T-helper 22 cell (primary cell): Measurements from ENCODE around the gene IPCEF1.
A peak's percentile ranks its signal among the peaks of the same experiment; 100 is the strongest.

ENCODE experiments used
- DNase-seq: peaks from one replicate; pipeline ENCODE4 v3.0.0-alpha.2; 2020; ENCODE audit warnings: low read depth

IPCEF1 gene

DNA sequence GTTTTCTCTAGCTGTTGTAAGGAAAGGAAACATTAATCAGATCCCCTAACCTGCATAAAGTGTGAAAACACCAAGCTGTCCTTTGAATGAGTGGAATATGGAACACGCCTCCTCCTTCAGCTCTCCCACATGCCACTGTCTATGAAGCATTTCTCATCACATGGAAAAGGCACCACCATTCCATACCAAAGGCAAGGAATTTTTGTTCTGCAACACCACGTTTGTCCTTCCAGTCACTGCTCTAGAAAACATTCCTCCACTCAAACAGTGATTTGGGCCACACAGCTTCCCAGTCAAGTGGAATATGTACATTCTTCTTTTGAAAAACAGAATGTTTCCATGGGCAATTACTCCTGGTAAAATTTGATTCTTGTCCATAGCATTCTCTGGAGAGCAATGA lies 197.5 kb downstream of the IPCEF1 start:
- no peak for DNase-seq

DNA sequence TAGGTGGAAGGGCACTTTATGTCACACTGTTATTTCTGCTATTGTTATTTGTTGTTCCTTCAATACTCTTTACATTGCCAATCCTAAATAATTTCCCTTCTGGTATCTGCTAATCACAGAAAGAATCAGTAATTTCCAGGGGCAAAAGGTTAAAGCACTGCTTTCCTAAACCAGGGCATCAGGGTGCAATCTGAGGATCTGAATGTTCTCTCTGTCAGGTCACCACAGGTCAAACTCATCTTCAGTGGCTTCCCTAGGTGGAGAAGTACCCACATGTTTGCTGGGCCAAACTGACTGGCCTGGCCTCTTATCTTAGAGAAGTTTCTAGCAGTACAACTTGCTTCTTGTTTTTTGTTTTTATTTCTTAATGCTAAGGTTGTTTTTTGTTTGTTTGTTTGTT lies 198.9 kb downstream of the IPCEF1 start:
- no peak for DNase-seq

DNA sequence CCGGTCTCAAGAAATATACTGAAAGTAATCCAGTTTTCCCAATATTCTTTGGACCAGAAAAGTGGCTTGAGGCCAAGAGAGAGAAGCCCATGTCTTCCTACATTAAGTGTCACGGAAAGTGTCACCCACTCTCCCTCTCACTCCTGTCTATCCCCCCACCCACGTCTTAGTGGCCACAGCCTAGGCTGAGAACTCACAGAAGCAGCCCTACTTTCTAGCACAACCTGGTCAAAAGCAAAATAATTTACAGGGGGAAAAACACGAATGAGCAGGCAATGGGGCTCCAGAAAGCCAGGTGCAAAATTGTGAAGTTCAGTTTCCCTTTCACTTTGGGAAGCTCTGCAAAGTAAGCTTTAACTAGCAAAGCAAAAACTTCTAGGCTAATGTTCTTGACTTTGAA lies 199.5 kb downstream of the IPCEF1 start:
- DNase-seq: no peak

DNA sequence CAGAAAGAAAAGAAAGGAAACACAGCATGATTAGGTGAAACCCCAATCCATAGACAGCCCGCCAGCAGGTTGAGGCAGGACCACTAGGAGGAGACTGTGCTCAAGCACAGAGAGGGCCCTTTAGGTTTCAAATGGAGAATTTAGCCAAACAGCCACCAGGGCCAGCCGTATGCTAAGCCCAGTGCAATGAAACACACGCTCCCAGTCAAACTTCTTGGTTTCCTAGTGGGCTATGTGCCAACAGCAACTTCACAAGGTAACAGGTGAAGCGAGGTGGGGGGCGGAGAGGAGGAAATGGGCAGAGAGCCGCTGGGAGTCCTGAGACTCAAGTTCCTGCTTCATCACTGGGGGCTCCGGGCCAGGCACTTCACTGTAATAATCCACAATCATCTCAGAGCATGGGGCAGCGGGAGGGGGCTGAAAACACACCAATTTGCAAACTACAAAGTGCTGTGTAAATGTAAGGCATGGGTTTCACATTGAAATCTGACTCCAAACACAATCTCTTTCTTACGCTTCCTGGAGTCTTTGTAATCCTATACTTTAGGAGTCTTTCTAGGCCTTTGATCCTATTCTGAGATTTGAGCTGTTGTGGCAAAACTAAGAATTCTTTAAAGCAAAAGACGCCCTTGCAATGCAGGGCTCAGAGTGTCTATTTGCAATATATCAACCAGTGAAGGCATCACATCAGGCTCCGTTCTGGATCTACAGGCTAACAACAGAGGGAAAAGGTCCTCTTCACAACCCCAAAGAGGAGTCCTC lies 200.3 kb downstream of the IPCEF1 start:
- DNase-seq: peak; percentile 8

DNA sequence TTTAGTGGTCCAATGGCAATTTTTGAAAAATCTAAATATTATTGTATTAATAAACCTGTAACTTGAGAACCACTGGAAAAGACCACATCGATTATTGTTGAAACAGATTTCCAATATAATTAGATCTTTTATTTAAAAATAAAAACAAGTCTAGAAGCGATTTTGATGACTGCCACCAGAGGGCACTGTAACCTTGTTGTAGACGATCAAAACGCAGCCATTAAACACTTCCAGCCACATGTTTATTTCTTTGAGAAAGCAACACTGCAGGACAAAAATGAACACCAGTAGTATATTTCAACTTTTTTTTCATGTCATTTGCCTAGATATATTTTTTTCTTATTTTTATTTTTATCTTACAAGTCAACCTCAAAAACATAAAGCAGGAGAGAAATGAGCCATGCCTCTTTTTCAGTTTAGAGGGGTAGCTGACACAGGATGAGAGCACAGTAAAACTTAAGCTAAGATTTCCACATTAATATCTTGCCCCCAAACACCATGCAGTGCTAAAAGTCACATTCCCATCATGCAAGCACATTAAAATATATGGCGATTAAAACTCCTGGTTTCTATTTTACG lies 202.1 kb downstream of the IPCEF1 start:
- peak; percentile 16 for DNase-seq

DNA sequence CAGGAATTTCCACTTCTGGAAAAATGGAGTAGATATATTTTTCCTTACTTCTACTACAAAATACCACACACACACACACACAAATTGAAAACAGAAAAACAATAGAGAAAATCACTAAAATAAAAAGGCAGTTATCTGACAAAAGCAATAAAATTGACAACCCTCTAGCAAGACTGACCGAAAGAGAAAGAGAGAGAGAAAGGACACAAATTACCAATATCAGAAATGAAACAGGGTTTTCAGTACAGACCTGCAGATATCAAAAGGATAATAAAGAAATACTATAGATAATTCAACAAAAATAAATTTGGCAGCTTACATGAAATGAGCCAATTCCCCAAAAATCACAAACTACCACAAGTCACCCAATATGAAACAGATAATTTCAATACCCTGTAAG lies 212.8 kb downstream of the IPCEF1 start:
- DNase-seq: no peak

DNA sequence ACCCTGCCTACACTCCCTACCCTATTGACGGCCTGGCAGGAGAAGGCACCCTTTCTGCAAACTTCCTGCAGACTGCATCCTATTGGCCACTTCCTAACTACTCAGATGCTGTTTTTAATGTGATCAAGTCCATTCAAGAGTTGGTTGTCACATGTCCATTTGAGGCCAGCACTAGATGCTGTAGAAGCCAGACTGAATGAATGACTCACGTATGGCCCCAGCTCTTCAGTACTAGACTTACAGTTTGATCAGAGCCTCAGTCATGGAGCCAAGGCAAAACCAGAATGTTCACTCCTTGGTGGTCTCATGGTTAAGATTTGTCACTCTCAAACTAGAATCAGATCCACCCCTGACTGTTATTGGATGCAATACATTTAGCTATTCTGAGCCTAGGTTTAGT lies 215.9 kb downstream of the IPCEF1 start:
- no peak for DNase-seq

DNA sequence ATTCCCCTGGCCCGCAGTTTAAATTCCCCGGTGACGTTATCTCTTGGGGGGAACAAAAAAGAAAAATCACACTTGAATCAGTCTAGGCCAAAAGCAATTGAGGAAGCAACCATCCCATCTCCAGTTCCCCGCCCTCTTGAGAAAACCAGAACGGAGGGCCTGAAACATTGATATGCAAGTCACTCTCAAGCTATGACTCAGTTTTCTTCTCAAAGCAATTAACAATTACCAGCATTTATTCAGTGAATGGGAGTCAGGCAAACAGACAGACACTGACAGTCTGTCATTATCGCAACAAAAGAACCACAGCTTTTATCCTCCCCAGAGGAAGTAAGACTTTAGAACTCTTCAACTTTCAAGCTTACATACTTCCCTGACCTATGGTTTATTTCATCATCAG lies 216.7 kb downstream of the IPCEF1 start:
- DNase-seq: no peak

DNA sequence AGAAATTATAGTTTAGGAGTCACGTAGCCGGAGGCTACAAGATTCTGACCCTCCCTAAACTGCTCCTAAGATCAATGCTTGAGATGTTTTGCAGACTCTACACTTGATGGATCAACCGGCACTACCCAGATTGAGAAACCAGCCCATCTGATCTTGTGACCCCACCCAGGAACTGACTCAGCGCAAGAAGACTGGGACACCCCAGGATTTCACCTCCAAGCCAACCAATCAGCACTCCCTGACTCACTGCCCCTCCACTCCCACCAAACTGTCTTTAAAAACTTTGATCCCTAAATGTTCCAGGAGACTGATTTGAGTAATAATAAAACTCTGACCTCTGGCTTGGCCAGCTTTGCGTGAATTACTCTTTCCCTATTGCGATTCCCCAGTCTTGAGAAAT lies 217.8 kb downstream of the IPCEF1 start:
- DNase-seq: no peak

DNA sequence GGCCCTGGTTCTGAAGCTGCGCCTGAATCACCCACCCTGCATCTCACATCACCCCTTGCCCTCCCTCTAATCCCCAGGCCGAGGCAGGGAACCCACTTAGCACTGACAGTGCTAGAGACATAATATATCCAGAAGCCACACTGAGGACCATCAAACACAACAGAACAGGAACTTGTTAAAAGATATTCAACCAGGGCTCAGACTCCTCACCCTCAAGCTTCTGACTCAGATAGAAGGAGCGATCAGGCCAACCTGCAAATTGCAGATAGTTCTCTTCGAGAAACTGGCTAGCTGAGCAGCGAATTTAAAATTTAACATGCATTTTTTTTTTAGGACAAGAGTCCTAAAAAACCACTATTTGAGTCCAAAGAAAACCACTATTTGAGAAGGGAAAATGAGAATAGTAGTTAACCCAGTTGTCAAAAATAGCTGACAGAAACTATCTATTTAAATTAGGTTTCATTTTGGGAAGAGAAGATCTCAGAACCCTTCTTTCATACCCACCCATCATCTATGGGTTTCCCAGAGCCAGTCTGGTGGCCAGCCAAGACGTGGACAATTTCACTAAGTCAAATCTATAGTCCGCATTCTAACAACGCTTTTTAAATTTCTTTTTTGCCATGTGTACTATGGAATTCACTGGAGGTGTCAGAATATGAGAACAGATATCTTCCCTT lies 222.0 kb downstream of the IPCEF1 start:
- DNase-seq: no peak

DNA sequence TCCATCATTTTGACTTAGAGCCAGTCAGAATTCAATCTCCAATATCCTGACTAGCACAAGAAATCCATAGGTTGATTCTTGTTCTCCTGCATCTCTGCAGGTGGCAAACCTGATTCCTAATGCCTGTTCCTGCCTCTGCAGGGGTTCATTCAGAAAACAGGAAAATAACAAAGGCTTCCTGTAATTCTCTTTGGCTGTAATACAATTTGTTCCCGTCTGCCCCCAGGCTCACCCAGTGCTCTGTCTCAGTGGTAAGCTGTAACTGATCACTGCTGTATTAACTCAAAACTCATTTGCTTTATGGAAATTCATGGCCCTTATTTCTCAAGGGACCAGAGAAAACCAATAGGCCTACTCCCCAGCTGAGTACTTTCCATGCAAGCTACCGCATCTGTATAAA lies 228.9 kb downstream of the IPCEF1 start:
- no peak for DNase-seq

DNA sequence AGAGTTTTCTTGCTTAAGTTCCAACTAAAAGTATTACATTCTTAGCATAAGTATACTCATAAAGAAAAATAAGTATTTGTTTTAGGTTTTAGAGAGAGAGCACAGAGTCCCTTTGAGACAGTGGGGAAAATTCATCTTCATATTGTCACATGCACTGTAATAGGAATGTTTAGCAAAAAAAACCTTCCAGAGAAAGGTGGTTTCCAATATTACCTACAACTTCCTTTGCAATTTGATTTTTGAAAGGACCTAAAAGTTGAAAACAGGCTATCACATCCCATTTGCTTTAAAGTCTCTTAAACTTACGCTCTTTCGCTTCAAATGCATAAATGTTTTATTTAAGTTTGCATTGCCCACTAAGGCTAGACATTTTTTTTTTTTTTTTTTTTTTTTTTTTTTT lies 231.2 kb downstream of the IPCEF1 start:
- no peak for DNase-seq

DNA sequence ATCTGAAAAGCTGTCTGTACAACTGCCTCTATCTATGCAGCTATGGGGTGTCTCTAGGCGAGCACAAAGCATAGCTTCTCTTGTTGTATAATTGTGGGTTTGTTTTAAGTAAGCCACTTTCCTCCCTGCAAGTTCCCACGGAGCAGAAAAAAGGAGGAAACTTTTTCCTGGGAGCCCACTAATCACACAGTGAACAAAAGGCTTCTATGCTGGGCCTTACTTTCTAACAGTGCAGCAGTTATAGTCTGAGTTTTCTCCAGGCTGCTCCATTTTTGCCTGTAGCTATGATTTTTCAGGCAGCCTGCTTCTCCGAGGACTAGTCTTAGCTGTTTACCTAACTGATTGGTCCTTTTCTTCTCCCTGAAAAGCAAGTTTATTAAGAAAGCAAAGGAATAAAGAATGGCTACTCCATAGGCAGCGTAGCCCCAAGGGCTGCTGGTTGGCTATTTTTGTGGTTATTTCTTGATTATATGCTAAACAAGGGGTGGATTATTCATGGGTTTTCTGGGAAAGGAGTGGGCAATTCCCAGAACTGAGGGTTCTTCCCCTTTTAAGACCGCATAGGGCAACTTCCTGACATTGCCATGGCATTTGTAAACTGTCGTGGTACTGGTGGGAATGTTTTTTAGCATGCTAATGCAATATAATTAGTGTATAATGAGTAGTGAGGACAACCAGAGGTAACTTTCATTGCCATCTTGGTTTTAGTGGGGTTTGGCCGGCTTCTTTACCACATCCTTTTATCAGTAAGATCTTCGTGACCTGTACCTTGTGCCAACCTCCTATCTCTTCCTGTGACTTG lies 233.2 kb downstream of the IPCEF1 start:
- DNase-seq: no peak

DNA sequence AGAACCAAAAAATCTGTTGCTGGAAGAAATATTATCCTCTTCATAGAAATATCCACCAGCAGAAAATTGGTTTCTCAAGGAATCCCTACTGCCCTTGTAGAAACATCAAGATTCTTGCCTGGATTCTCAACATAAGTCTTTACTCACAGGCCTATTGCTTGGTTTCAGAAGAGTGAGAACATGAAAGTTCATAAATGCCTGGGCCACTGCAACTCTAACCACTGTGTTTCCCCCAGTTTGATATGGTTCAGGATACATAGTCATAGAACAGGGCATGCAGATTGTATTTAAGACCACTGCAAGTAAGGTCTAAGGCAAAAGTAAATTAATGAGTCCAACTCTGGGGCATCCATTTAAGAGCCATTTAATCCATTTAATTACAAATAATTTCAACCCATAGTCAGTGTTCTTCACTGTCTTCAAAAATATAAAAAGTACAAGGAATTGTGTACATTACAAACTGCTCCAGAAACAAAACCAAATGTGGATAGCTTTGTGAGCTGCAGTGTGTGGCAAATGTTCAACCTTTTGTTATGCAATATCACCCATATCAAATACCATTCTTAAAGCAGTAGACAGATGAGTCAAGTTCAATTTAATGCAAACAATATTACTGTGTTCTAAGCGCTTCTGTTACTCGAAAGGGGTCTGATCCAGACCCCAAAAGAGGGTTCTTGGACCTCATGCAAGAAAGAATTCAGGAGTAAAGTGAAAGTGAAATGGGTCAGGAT lies 234.2 kb downstream of the IPCEF1 start:
- no peak for DNase-seq

DNA sequence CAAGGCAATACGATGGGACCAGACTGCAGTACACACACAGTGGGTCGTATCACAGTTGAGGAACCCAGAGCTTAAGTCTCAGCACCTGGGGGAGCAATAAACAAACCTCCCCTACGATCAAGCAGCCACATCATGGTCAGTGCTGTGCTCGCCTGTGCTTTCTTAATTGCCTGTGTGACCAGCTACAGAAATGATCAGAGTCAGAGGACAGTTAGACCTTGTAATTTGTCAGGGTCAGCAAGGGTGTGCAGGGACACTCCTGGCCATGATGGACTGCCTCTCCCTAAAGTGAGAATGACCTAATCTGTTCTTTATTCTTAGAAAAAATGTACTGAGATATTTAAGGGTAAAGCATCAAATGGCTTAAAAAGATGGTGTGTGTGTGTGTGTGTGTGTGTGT lies 239.1 kb downstream of the IPCEF1 start:
- DNase-seq: no peak

DNA sequence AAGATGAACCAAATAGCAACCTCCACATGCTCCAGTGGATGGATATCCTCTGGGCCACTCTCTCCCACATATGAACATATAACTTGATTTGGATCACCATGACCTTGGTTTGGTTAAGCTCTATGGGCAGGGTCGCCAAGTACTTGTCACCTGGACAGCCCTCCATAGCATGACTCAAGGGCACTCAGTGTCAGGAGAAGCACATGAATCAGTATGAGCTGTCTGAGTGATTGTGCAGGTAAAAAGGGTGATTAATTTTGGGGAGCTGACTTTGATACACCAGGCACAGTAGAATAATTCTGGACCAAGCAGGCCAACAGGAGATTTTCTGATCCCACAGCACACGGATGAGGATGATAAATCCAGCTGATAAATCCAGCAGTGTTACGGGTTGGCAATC lies 243.2 kb downstream of the IPCEF1 start:
- DNase-seq: no peak

DNA sequence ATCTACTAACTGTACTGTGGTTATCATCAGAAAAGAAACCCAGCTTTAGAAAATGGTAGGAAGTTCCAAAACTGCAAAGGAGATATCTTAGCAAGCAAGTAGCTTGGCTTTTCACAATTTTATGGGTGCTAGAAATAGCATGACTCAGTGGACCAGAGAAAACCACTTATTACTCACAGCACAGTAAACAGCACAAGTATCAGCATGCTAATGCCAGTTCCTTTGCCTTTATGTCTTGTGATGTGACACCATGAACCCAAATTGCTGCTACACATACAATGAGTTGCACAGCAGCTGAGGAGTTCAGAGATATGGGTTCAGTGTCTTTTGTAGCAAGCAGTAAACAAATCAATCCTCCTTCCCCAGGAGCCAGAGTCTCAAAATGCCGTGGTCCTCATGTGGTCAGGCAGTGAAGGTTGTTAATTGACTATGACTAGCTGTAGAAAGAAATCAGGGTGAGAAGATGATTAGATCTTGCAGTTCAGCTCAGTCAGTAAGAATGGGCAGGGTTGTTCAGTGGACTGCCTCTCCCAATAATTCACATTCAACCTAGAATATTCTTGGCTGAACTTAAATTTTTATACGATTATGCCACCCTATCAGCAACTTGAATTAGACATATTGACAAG lies 244.3 kb downstream of the IPCEF1 start:
- DNase-seq: no peak

DNA sequence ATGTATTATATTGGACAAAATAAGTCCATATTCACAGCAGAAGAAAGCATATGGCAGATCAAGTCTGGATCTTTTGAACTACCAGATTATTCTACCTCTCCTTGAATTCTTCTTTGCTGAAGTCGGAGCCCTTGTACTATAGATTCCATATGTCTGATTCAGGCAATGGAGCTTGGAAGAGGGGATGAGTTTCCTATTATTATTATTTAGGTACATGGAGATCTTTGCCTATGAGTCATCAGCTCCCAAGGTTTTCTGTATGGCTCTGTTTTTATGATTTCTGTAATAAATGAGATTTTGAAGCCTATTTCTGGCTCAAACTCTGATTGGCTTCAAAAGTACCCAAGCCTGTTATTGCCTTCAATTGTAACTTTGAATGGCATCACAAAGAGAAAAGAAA lies 245.6 kb downstream of the IPCEF1 start:
- DNase-seq: no peak

DNA sequence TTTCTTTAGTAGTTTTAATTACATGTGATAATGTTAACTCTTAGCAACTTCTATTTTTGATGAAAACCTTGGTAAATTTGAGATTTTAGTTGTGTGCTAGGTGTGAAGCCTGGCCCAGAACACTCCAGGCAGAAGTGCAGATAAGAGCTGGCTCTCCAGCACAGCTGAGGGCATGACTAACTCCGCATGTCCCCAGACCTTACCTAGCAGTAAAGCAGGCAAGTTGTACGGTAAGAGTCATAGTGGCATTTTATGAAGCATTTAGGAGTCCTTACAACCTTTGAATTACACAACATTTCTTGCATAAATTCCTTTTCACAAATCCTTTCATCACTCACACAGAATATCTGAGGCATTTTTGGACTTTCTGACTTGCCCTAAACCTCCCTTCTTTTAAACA lies 250.4 kb downstream of the IPCEF1 start:
- DNase-seq: no peak
